Mesenchymal stem cell (in vitro differentiated cells and primary cell): ENCODE data around the gene STARD3.
A peak's percentile ranks its signal among the peaks of the same experiment; 100 is the strongest.

Experiments used
- DNase-seq: peaks from one replicate; pipeline ENCODE4 v3.0.0-alpha.2; 2013
- H2AFZ ChIP-seq: one replicate; pipeline ENCODE4 v1.6.1; 2013; ENCODE audit warnings: low read depth, mild to moderate bottlenecking, control low read depth, inconsistent platforms, low read length, moderate library complexity
- H2AK5ac ChIP-seq: 2 replicates; pipeline ENCODE4 v1.6.1; 2013; ENCODE audit warnings: low read length, moderate library complexity, mild to moderate bottlenecking, inconsistent platforms; ENCODE audit not compliant: severe bottlenecking
- H2BK120ac ChIP-seq: one replicate; pipeline ENCODE4 v1.6.1; 2013; ENCODE audit warnings: low read depth, mild to moderate bottlenecking, inconsistent platforms, low read length, moderate library complexity
- H2BK12ac ChIP-seq, 2 experiments: one replicate each; pipeline ENCODE4 v1.6.1; 2013; ENCODE audit warnings: inconsistent platforms in 2 of 2, low read length in 2 of 2, mild to moderate bottlenecking in 2 of 2, moderate library complexity in 2 of 2, control low read depth in 1 of 2
- H2BK15ac ChIP-seq: one replicate; pipeline ENCODE4 v1.6.1; 2013; ENCODE audit warnings: mild to moderate bottlenecking, low read depth, inconsistent platforms; ENCODE audit not compliant: poor library complexity, severe bottlenecking
- H2BK5ac ChIP-seq: 2 replicates; pipeline ENCODE4 v1.6.1; 2013; ENCODE audit warnings: low read depth, mild to moderate bottlenecking, low read length, control low read depth, inconsistent platforms; ENCODE audit not compliant: poor library complexity, severe bottlenecking
- H3K14ac ChIP-seq, 2 experiments: one replicate each; pipeline ENCODE4 v1.6.1; 2013; ENCODE audit warnings: inconsistent platforms in 2 of 2, low read length in 2 of 2, control low read depth in 1 of 2, mild to moderate bottlenecking in 1 of 2, moderate library complexity in 1 of 2
- H3K18ac ChIP-seq, 2 experiments: one replicate each; pipeline ENCODE4 v1.6.1; 2013; ENCODE audit warnings: inconsistent platforms in 2 of 2, low read length in 2 of 2, control low read depth in 1 of 2, low read depth in 1 of 2, mild to moderate bottlenecking in 1 of 2
- H3K23ac ChIP-seq, 2 experiments: one replicate each; pipeline ENCODE4 v1.6.1; 2013; ENCODE audit warnings: inconsistent platforms in 2 of 2, low read length in 2 of 2, mild to moderate bottlenecking in 2 of 2, moderate library complexity in 2 of 2, control low read depth in 1 of 2
- H3K27ac ChIP-seq: 2 replicates; pipeline ENCODE4 v1.5.1; 2013; ENCODE audit warnings: mild to moderate bottlenecking, moderate library complexity, low read length, control low read depth, inconsistent platforms; ENCODE audit not compliant: poor library complexity, severe bottlenecking
- H3K27me3 ChIP-seq, 2 experiments: 2 replicates each; pipeline versions ENCODE4 v1.6.1 to v1.7.0; 2013; ENCODE audit warnings: low read length in 2 of 2, mild to moderate bottlenecking in 2 of 2, moderate library complexity in 2 of 2, control low read depth in 1 of 2, inconsistent platforms in 1 of 2; ENCODE audit not compliant: control insufficient read depth in 1 of 2, insufficient read depth in 1 of 2
- H3K36me3 ChIP-seq, 2 experiments: 2 replicates each; pipeline versions ENCODE4 v1.6.1 to v1.7.0; 2013; ENCODE audit warnings: low read length in 2 of 2, control low read depth in 1 of 2, inconsistent platforms in 1 of 2, low read depth in 1 of 2, mild to moderate bottlenecking in 1 of 2; ENCODE audit not compliant: insufficient read depth in 2 of 2, control insufficient read depth in 1 of 2
- H3K4ac ChIP-seq, 2 experiments: one replicate each; pipeline ENCODE4 v1.6.1; 2013; ENCODE audit warnings: inconsistent platforms in 2 of 2, low read length in 2 of 2, mild to moderate bottlenecking in 2 of 2, moderate library complexity in 2 of 2, control low read depth in 1 of 2, low read depth in 1 of 2
- H3K4me1 ChIP-seq: 2 replicates; pipeline ENCODE4 v1.6.1; 2013; ENCODE audit warnings: low read depth, low read length, control low read depth; ENCODE audit not compliant: control insufficient read depth, insufficient read depth
- H3K4me2 ChIP-seq: 2 replicates; pipeline ENCODE4 v1.6.1; 2013; ENCODE audit warnings: low read length, mild to moderate bottlenecking, inconsistent platforms; ENCODE audit not compliant: poor library complexity, severe bottlenecking
- H3K4me3 ChIP-seq, 2 experiments: 2 replicates each; pipeline versions ENCODE4 v1.5.1 to v1.7.0; 2013; ENCODE audit warnings: low read length in 2 of 2, mild to moderate bottlenecking in 2 of 2, control low read depth in 1 of 2, low read depth in 1 of 2; ENCODE audit not compliant: insufficient read depth in 1 of 2
- H3K79me1 ChIP-seq: replicated peaks from 2 replicates; pipeline ENCODE4 v1.6.1; 2013; ENCODE audit warnings: mild to moderate bottlenecking, control low read depth, low read length, inconsistent platforms; ENCODE audit not compliant: poor library complexity, severe bottlenecking
- H3K9ac ChIP-seq: 2 replicates; pipeline ENCODE4 v1.7.0; 2013; ENCODE audit warnings: mild to moderate bottlenecking, low read length, moderate library complexity
- H3K9me3 ChIP-seq: 2 replicates; pipeline ENCODE4 v1.7.0; 2013; ENCODE audit warnings: mild to moderate bottlenecking, low read length; ENCODE audit not compliant: control insufficient read depth
- H4K8ac ChIP-seq: one replicate; pipeline ENCODE4 v1.6.1; 2013; ENCODE audit warnings: inconsistent platforms, mild to moderate bottlenecking, low read length, moderate library complexity
- H4K91ac ChIP-seq: one replicate; pipeline ENCODE4 v1.6.1; 2013; ENCODE audit warnings: mild to moderate bottlenecking, low read length, inconsistent platforms
- WGBS: methylation state at CpG from one replicate; pipeline ENCODE4 v1.1.7; 2013; ENCODE audit warnings: mixed read lengths; 5-methylcytosine and 5-hydroxymethylcytosine counted together

STARD3 gene

DNA sequence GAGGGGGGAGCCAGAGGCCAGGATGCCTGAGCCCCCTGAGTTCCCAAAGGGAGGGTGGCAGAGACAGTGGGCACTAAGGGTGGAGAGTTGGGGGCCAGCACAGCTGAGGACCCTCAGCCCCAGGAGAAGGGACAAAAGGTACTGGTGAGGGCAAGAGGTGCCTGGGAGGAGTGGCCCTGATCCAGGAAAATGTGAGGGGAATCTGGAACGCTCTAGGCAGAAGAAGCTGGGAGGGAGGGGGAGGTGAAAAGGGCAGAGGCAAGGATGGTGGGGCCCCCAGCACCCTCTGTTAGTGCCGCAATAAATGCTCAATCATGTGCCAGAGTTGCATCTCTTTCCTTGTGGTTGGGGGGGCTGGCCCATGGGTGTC is 29.3 kb downstream of the STARD3 start:
- peaks cover 74% of the 10 kb centered on the region for H3K4me1 ChIP-seq
- no peak overlapping the region for H2BK5ac ChIP-seq
- H3K4me3 ChIP-seq, result no peak overlapping the region
- H3K14ac ChIP-seq, result no peak overlapping the region
- no peak overlapping the region for H3K27ac ChIP-seq
- H3K4ac ChIP-seq, result no peak overlapping the region
- no peak overlapping the region for H3K23ac ChIP-seq
- no peak overlapping the region for H3K18ac ChIP-seq
- H2BK15ac ChIP-seq, result no peak overlapping the region
- 56% methylated on average over 2 of the region's 2 CpGs for WGBS
- H4K91ac ChIP-seq, result no peak overlapping the region
- H2AK5ac ChIP-seq, result peak overlapping the region; percentile 29
- peaks cover 16 to 19% of the 10 kb centered on the region in 2 experiments for H3K36me3 ChIP-seq
- H2AFZ ChIP-seq, result no peak overlapping the region
- no peaks in the 10 kb centered on the region for H3K9me3 ChIP-seq
- no peak overlapping the region for H2BK120ac ChIP-seq
- no peak overlapping the region for H4K8ac ChIP-seq
- H3K79me1 ChIP-seq, result peaks cover 3% of the 10 kb centered on the region
- DNase-seq, result no peak
- no peak overlapping the region for H2BK12ac ChIP-seq
- no peak overlapping the region for H3K4me2 ChIP-seq
- H3K27me3 ChIP-seq, result peaks cover 9 to 62% of the 10 kb centered on the region in 2 experiments
- no peak overlapping the region for H3K9ac ChIP-seq

DNA sequence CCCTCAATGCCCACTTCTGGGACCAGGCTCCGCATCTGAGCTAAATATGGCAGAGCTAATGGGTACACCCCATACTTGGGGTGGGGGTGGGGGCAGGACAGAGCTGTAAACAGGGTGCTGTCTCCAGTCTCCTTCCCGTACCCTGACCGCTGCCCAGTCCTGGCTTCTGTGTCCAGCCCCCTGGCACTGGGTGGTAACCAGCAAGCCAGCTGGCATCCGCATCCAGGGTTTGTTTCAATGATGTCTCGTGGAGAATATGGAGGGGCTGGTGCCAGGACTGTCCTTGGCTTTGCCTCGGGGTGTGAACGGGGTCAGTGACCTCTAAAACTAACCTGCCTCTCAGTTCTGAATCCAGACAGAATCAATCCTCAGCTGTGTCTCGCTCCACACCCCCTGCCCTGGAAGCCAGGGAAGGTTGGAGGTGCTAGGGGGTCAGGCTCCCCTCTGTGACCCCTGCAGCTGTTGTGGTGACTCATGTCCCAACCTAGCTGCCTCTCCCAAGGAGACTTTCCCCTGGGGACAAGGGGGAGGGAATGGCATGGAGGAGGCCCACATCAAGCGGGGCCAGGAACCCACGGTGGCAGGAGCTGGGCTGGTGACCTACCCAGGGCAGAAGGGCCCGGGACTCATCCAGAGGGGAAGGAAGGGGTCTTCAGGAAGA is 29.8 kb downstream of the STARD3 start:
- Histone ChIP-seq H3K27me3 (peaks cover 13 to 67% of the 10 kb centered on the region in 2 experiments), H2AK5ac (no peak overlapping the region), H3K4me3 (no peak overlapping the region), H3K18ac (no peak overlapping the region), H2BK12ac (peak overlapping the region in 1 of 2 experiments; percentile 40), H3K4ac (peak overlapping the region in 1 of 2 experiments; percentile 15), H3K14ac (no peak overlapping the region), H4K8ac (no peak overlapping the region), H3K4me1 (peaks cover 69% of the 10 kb centered on the region), H3K79me1 (peaks cover 3% of the 10 kb centered on the region), H2BK5ac (no peak overlapping the region), H3K36me3 (peaks cover 11 to 14% of the 10 kb centered on the region in 2 experiments), H3K23ac (no peak overlapping the region), H3K4me2 (peak overlapping the region; percentile 19), H3K9me3 (no peaks in the 10 kb centered on the region), H2BK15ac (no peak overlapping the region), H2AFZ (no peak overlapping the region), H4K91ac (no peak overlapping the region), H2BK120ac (no peak overlapping the region), H3K27ac (no peak overlapping the region), H3K9ac (no peak overlapping the region)
- 72% methylated on average over 8 of the region's 11 CpGs for WGBS
- no peak for DNase-seq

DNA sequence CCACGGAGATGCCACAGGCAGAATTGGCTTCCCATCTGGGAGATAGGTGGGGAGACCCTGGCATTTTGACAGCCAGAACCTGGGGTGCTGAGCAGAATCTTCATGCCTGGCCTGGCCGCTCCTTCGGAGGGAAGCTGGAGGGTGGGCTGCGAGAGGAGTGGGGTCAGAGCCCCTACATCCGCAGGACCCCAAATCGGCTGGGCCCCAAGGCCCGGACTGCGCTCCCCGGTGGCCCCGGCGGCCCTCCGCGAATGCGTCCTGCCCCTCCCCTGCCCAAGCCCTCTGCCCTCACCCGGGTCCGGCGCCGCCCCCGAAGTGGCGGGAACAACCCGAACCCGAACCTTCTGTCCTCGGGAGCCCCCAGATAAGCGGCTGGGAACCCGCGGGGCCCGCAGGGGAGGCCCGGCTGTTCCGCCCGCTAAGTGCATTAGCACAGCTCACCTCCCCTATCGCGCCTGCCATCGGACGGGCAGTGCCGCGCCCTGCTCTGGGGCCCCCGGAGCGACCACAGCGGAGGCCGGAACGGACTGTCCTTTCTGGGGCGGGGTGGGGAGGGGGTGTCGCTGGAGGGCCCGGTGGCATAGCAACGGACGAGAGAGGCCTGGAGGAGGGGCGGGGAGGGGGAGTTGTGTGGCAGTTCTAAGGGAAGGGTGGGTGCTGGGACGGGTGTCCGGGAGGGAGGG is 30.5 kb downstream of the STARD3 start:
- 7% methylated on average over 41 of the region's 49 CpGs for WGBS
- H3K36me3 ChIP-seq, result peaks cover 4 to 7% of the 10 kb centered on the region in 2 experiments
- H3K9ac ChIP-seq, result no peak overlapping the region
- no peak for DNase-seq
- H3K14ac ChIP-seq, result no peak overlapping the region
- peaks cover 68% of the 10 kb centered on the region for H3K4me1 ChIP-seq
- H3K23ac ChIP-seq, result no peak overlapping the region
- H2BK120ac ChIP-seq, result no peak overlapping the region
- H2BK5ac ChIP-seq, result no peak overlapping the region
- H3K27me3 ChIP-seq, result peaks cover 13 to 74% of the 10 kb centered on the region in 2 experiments
- peak overlapping the region in 1 of 2 experiments; percentile 40 for H2BK12ac ChIP-seq
- H2AK5ac ChIP-seq, result no peak overlapping the region
- no peak overlapping the region for H3K27ac ChIP-seq
- peak overlapping the region; percentile 68 for H2BK15ac ChIP-seq
- H4K91ac ChIP-seq, result peak overlapping the region; percentile 15
- H3K79me1 ChIP-seq, result peaks cover 3% of the 10 kb centered on the region
- peak overlapping the region in 1 of 2 experiments; percentile 48 for H3K18ac ChIP-seq
- peak overlapping the region; percentile 81 for H4K8ac ChIP-seq
- no peaks in the 10 kb centered on the region for H3K9me3 ChIP-seq
- peak overlapping the region; percentile 64 for H3K4me2 ChIP-seq
- H3K4me3 ChIP-seq, result peak overlapping the region in 1 of 2 experiments; percentile 47
- no peak overlapping the region for H2AFZ ChIP-seq
- H3K4ac ChIP-seq, result no peak overlapping the region
